Measurements from ENCODE around the gene WDR53. TPM values are rescaled to one million over a fixed set of nuclear protein-coding genes. Genes with fewer than 3 reads are reported as not detected.
A peak's percentile ranks its signal among the peaks of the same experiment; 100 is the strongest.

Gene WDR53
- total and polyA plus RNA-seq, 9 of the 15 experiments (the other 6 are each of a cell fraction or from before 2014, with no cell fraction given): 13.0 to 34.5 (median 20.9) TPM

DNA sequence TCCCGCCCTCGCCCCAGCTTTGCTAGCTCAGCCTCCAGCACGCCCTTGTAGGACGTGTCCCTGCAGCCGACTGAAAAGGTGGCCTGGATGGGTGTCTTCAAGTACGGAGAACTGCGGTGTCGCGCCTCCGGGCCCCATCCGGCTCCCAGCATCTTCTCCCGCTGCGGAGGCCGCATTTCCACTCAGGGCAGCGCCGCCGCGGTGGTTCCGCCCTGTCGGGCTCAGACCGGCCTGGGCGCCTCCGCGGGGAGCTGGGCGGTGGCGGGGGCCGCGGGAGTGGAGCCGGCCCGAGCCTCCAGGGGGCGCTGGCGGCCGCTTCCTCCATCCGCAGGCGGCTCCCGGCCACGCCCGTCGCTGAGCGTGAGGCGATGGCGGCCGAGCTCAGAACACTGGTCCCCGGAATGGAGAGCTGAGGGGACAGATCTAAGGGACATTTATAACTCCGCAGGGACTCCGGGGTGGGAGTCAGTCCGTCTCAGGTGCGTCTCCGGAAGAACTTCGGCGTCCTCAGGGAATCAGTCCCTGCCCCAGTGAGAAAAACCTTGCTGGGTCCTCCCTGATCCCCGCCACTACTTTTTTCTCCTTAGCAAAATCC, 39.6 kb downstream of the WDR53 start (continued):
- TF ChIP-seq BMI1 (IDR thresholded peaks at IDR 0.05; ENCODE audit: low read length): no peak
- TF ChIP-seq ZNF165 (CRISPR knock-in tag; IDR thresholded peaks at IDR 0.05; ENCODE audit: borderline replicate concordance): no peak
- peak; percentile 26 for TF ChIP-seq SMAD1 (IDR thresholded peaks at IDR 0.05; ENCODE audit: low read depth, low read length, partially characterized antibody)
- TF ChIP-seq KLF6 (CRISPR knock-in tag; IDR thresholded peaks at IDR 0.05; ENCODE audit: borderline replicate concordance): no peak; the same call in 1 of the 2 replicates
- no peak for TF ChIP-seq BDP1 (IDR thresholded peaks at IDR 0.05; ENCODE audit: insufficient read depth, insufficient read length)
- no peak for TF ChIP-seq NFIC (IDR thresholded peaks at IDR 0.05)
- peak; percentile 45; the same call in 1 of the 2 replicates for TF ChIP-seq SAFB (IDR thresholded peaks at IDR 0.05; ENCODE audit: borderline replicate concordance, low read depth, low read length)
- no peak for TF ChIP-seq HNRNPK (IDR thresholded peaks at IDR 0.05; ENCODE audit: low read depth, low read length, poor library complexity, severe bottlenecking)
- no peak for TF ChIP-seq CGGBP1 (CRISPR knock-in tag; IDR thresholded peaks at IDR 0.05)
- no peak for TF ChIP-seq PHB2 (IDR thresholded peaks at IDR 0.05; ENCODE audit: low read depth)
- TF ChIP-seq, protein P1, sequence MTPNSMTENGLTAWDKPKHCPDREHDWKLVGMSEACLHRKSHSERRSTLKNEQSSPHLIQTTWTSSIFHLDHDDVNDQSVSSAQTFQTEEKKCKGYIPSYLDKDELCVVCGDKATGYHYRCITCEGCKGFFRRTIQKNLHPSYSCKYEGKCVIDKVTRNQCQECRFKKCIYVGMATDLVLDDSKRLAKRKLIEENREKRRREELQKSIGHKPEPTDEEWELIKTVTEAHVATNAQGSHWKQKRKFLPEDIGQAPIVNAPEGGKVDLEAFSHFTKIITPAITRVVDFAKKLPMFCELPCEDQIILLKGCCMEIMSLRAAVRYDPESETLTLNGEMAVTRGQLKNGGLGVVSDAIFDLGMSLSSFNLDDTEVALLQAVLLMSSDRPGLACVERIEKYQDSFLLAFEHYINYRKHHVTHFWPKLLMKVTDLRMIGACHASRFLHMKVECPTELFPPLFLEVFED (CRISPR knock-in tag; conservative IDR thresholded peaks at IDR 0.05): no peak
- TF ChIP-seq DEAF1 (CRISPR knock-in tag; IDR thresholded peaks at IDR 0.05): peak; percentile 53; the same call in 1 of the 2 replicates
- no peak for TF ChIP-seq NR2C1 (IDR thresholded peaks at IDR 0.05)
- TF ChIP-seq NR2C1 (tag; IDR thresholded peaks at IDR 0.05): no peak
- no peak for TF ChIP-seq NCOA4 (IDR thresholded peaks at IDR 0.05; ENCODE audit: partially characterized antibody)
- TF ChIP-seq ZNF184 (CRISPR knock-in tag; IDR thresholded peaks at IDR 0.05): no peak
- TF ChIP-seq NR2F6 (CRISPR knock-in tag; IDR thresholded peaks at IDR 0.05): no peak
- TF ChIP-seq, protein P2, sequence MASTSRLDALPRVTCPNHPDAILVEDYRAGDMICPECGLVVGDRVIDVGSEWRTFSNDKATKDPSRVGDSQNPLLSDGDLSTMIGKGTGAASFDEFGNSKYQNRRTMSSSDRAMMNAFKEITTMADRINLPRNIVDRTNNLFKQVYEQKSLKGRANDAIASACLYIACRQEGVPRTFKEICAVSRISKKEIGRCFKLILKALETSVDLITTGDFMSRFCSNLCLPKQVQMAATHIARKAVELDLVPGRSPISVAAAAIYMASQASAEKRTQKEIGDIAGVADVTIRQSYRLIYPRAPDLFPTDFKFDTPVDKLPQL (IDR thresholded peaks at IDR 0.05; ENCODE audit: extremely low read depth, insufficient read length): no peak
- TF ChIP-seq, protein P3, sequence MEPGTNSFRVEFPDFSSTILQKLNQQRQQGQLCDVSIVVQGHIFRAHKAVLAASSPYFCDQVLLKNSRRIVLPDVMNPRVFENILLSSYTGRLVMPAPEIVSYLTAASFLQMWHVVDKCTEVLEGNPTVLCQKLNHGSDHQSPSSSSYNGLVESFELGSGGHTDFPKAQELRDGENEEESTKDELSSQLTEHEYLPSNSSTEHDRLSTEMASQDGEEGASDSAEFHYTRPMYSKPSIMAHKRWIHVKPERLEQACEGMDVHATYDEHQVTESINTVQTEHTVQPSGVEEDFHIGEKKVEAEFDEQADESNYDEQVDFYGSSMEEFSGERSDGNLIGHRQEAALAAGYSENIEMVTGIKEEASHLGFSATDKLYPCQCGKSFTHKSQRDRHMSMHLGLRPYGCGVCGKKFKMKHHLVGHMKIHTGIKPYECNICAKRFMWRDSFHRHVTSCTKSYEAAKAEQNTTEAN (CRISPR knock-in tag; IDR thresholded peaks at IDR 0.05): no peak
- no peak for TF ChIP-seq CBX8 (IDR thresholded peaks at IDR 0.05; ENCODE audit: borderline replicate concordance, extremely low read depth, low read depth, low read length, poor library complexity, severe bottlenecking)
- no peak for TF ChIP-seq ZNF639 (CRISPR knock-in tag; conservative IDR thresholded peaks at IDR 0.05 in 1 of 2, IDR thresholded peaks at IDR 0.05 in 1 of 2)
- no peak for TF ChIP-seq NFYB (IDR thresholded peaks at IDR 0.05; ENCODE audit: extremely low read depth, insufficient read length)
